GM19372 (cell line): ENCODE data around the gene FEZF1.
"Not testable (repeated sequence)": the region's sequence is repeated elsewhere in the genome, so short reads cannot be mapped to it uniquely, and the experiment has no call there.

Experiments
- ATAC-seq: cut with Tn5 transposase; IDR thresholded peaks from one replicate; pipeline ENCODE4 v1.9.1; 2021; ENCODE audit warnings: mild to moderate bottlenecking, low read depth, moderate library complexity; ENCODE audit not compliant: unreplicated experiment

The FEZF1 gene

GRCh38 chr7:122309421-122309820, 4.9 kb upstream of the FEZF1 start:
- ATAC-seq, result no peak

GRCh38 chr7:122307228-122307621, 2.7 kb upstream of the FEZF1 start:
- no peak for ATAC-seq

- no peak for ATAC-seq
These were observed 2.0 kb upstream of the FEZF1 start for GRCh38 chr7:122306320-122307227.

- ATAC-seq, result no peak
These were observed 1.1 kb upstream of the FEZF1 start for GRCh38 chr7:122305475-122306319.

GRCh38 chr7:122304996-122305421, 459 bp upstream of the FEZF1 start:
- ATAC-seq, result no peak

GRCh38 chr7:122303531-122304318, 825 bp downstream of the FEZF1 start:
- ATAC-seq, result no peak

GRCh38 chr7:122302761-122303530, 1.6 kb downstream of the FEZF1 start:
- ATAC-seq, result no peak

- ATAC-seq, result no peak
These were observed 2.4 kb downstream of the FEZF1 start for GRCh38 chr7:122301858-122302760.

- no peak for ATAC-seq
These were observed 3.4 kb downstream of the FEZF1 start for GRCh38 chr7:122300956-122301833.

- no peak for ATAC-seq
These were observed 4.2 kb downstream of the FEZF1 start for GRCh38 chr7:122300211-122300932.

GRCh38 chr7:122299624-122300210, 4.8 kb downstream of the FEZF1 start:
- ATAC-seq, result no peak

- ATAC-seq, result no peak
These were observed 5.9 kb downstream of the FEZF1 start for GRCh38 chr7:122298618-122299017.

- ATAC-seq, result no peak
These were observed 6.4 kb downstream of the FEZF1 start for GRCh38 chr7:122298131-122298530.

- ATAC-seq, result no peak
These were observed 13.4 kb downstream of the FEZF1 start for GRCh38 chr7:122291189-122291588.

GRCh38 chr7:122290476-122290875, 14.1 kb downstream of the FEZF1 start:
- ATAC-seq, result no peak

GRCh38 chr7:122289426-122289825, 15.1 kb downstream of the FEZF1 start:
- no peak for ATAC-seq

- not testable (repeated sequence) for ATAC-seq
These were observed 19.9 kb downstream of the FEZF1 start for GRCh38 chr7:122284608-122285007.
